Hepatocyte (in vitro differentiated cells): ENCODE data around the gene LDLRAD2.

Experiments
- CTCF ChIP-seq: fragments of 200-600 bp; sonication (generic); IDR thresholded peaks from 2 replicates; pipeline ENCODE4 v1.5.1; 2016; ENCODE audit warnings: antibody characterized with exemption, mild to moderate bottlenecking; ENCODE audit not compliant: poor library complexity
- EZH2 ChIP-seq: fragments of 200-600 bp; sonication (generic); IDR thresholded peaks from 2 replicates; pipeline ENCODE4 v1.6.1; 2016; ENCODE audit warnings: antibody characterized with exemption, mild to moderate bottlenecking, borderline replicate concordance
- EZH2phosphoT487 ChIP-seq: fragments of 200-600 bp; sonication (generic); IDR thresholded peaks from one replicate; pipeline ENCODE4 v1.6.1; 2018; ENCODE audit warnings: antibody characterized with exemption, mild to moderate bottlenecking, low read depth, moderate library complexity; ENCODE audit not compliant: unreplicated experiment, severe bottlenecking

- TF ChIP-seq CTCF (no peak), EZH2 (no peak), EZH2phosphoT487 (no peak)
Measured at GRCh38 chr1:21841852-21842466, 29.9 kb downstream of the LDLRAD2 start.
